Activated CD4-positive, alpha-beta T cell treated with anti-CD3 and anti-CD28 coated beads, Interleukin-2, amount 10 ng/mL, durations not matched to agents 7 days and 5 days (primary cell): ENCODE measurements around the gene CIB1. TPM values are rescaled to one million over a fixed set of nuclear protein-coding genes. Genes with fewer than 3 reads are reported as not detected.

Experiments
- CTCF ChIA-PET: fragments of 350-600 bp; sonication (Branson Sonifier 250); formaldehyde crosslinking; loops from one replicate; lab custom pipeline; 2021; ENCODE audit warnings: antibody characterized with exemption; lab: Charles Lee
- POLR2A ChIA-PET: fragments of 350-600 bp; sonication (Branson Sonifier 250); formaldehyde crosslinking; loops from one replicate; lab custom pipeline; 2021; ENCODE audit warnings: antibody characterized with exemption; lab: Charles Lee
- DNase-seq: peaks from one replicate; pipeline ENCODE4 v3.0.0-alpha.2; 2020
- H3K27ac Mint-ChIP-seq: one replicate; pipeline ENCODE4 v1.8.0; 2021; ENCODE audit warnings: mild to moderate bottlenecking, moderate library complexity, mixed read lengths
- H3K27me3 Mint-ChIP-seq: one replicate; pipeline ENCODE4 v1.8.0; 2021; ENCODE audit warnings: mixed read lengths
- H3K36me3 Mint-ChIP-seq: one replicate; pipeline ENCODE4 v1.8.0; 2021; ENCODE audit warnings: low read depth, mixed read lengths
- H3K4me1 Mint-ChIP-seq: one replicate; pipeline ENCODE4 v1.8.0; 2021; ENCODE audit warnings: mixed read lengths
- H3K4me3 Mint-ChIP-seq: one replicate; pipeline ENCODE4 v1.8.0; 2021; ENCODE audit warnings: mild to moderate bottlenecking, moderate library complexity, mixed read lengths
- H3K9me3 Mint-ChIP-seq: one replicate; pipeline ENCODE4 v1.8.0; 2021; ENCODE audit warnings: mixed read lengths
- total RNA-seq, 2 experiments: library from RNA; stranded (reverse); gene quantifications; one replicate each; pipeline ENCODE4 v1.2.3, GENCODE V29; 2021

CIB1 gene
- total RNA-seq, 2 experiments from 2014 or later = 75.4 to 83.5 TPM

DNA sequence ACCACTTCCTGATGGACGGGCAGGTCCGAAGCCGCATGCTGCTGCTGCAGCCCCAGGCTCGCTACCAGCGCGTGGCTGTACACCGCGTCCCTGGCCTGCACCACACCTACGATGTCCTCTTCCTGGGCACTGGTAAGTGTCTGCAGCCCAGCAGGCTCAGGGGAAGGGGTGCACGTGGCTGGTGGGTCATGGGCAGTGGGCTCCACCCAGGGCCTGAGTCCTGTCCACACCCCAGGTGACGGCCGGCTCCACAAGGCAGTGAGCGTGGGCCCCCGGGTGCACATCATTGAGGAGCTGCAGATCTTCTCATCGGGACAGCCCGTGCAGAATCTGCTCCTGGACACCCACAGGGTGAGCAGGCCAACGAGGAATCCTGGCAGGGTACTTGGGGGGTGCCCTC, 8.7 kb downstream of the CIB1 start:
- peaks cover 12% of the 10 kb centered on the region for H3K4me1 Mint-ChIP-seq
- H3K36me3 Mint-ChIP-seq = peaks cover 23% of the 10 kb centered on the region
- no peak for DNase-seq
- H3K4me3 Mint-ChIP-seq = no peak overlapping the region
- H3K27me3 Mint-ChIP-seq = no peaks in the 10 kb centered on the region
- no peaks in the 10 kb centered on the region for H3K9me3 Mint-ChIP-seq
- ChIA-PET POLR2A (no interaction called here), CTCF (no interaction called here)
- H3K27ac Mint-ChIP-seq = no peak overlapping the region

DNA sequence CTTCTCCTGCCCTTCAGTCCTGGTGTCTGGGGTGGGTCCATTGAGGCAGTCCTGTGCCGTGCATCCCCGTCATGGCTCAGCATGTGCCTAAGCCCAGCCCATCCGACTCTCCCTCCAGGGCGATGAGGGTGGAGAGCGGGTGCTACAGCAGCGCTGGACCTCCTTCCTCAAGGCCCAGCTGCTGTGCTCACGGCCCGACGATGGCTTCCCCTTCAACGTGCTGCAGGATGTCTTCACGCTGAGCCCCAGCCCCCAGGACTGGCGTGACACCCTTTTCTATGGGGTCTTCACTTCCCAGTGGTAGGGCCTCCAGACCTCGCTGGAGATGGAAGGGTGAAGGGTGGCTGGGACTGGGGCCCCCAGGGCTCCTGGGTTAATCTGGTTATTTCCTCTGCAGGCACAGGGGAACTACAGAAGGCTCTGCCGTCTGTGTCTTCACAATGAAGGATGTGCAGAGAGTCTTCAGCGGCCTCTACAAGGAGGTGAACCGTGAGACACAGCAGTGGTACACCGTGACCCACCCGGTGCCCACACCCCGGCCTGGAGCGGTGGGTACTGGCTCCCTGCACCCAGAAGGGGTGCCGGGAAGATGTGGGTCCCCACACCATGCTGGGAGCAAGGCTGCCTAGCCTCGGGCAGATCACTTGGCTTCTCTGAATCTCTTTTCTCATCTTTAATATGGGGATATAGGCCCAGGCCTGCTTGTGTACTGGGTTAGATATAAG, 10.1 kb downstream of the CIB1 start:
- H3K27ac Mint-ChIP-seq = no peak overlapping the region
- no peaks in the 10 kb centered on the region for H3K9me3 Mint-ChIP-seq
- DNase-seq = no peak
- H3K36me3 Mint-ChIP-seq = peaks cover 11% of the 10 kb centered on the region
- ChIA-PET POLR2A (no interaction called here), CTCF (no interaction called here)
- H3K4me3 Mint-ChIP-seq = no peak overlapping the region
- no peaks in the 10 kb centered on the region for H3K27me3 Mint-ChIP-seq
- peaks cover 10% of the 10 kb centered on the region for H3K4me1 Mint-ChIP-seq

DNA sequence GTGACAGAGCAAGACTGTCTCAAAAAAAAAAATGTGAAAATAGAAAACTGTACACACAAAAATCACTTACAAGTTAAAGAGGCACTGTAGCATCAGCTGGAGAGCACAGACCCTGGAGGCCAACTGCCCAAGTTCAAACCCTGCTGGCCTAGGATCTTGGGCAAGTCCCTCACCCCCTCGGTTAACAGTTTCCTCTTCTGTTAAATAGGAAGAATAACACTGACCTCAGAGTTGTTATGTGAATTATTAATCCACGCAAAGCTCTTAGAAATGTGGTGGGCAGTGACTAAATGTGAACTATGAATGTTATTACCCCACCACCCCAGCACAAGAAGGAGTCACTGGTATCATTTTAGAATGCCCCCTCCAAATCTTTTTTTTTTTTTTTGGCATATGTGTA, 11.2 kb downstream of the CIB1 start:
- no peaks in the 10 kb centered on the region for H3K9me3 Mint-ChIP-seq
- peaks cover 11% of the 10 kb centered on the region for H3K4me1 Mint-ChIP-seq
- DNase-seq = no peak
- no peak overlapping the region for H3K4me3 Mint-ChIP-seq
- peaks cover 10% of the 10 kb centered on the region for H3K36me3 Mint-ChIP-seq
- CTCF ChIA-PET = interaction anchor here (0.6 to 2.7 kb wide), 4 partner anchors 9 to 159 kb away, joined by 3 to 13 read pairs (median 5); no protein-coding TSS in a partner anchor
- H3K27ac Mint-ChIP-seq = no peak overlapping the region
- POLR2A ChIA-PET = interaction anchor here (0.7 kb wide), 1 partner anchor 76 kb away, joined by 6 read pairs; no protein-coding TSS in a partner anchor
- H3K27me3 Mint-ChIP-seq = no peaks in the 10 kb centered on the region

DNA sequence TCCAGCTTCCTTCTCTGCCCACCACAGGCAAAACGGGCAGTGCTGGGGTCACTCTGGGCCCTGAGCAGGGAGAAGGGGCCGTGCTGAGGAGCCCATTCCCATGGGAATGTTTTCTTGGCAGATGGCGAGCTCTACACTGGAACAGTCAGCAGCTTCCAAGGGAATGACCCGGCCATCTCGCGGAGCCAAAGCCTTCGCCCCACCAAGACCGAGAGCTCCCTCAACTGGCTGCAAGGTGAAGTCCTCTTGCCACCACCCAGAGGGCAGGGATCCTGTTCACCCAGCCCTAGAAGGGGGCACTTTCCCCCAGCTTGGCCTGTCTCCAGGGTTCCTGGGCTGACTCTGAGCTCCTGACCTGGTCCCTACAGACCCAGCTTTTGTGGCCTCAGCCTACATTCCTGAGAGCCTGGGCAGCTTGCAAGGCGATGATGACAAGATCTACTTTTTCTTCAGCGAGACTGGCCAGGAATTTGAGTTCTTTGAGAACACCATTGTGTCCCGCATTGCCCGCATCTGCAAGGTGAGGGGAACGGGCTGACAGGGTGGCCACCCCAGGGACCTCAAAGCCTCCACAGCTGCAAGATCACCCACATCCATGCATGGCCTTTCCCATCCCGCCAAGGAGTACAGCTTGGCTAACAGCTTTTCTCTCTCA, 12.4 kb downstream of the CIB1 start:
- Mint-ChIP-seq H3K4me3 (no peak overlapping the region), H3K4me1 (peaks cover 14% of the 10 kb centered on the region), H3K9me3 (no peaks in the 10 kb centered on the region), H3K27me3 (no peaks in the 10 kb centered on the region), H3K36me3 (peaks cover 10% of the 10 kb centered on the region), H3K27ac (no peak overlapping the region)
- DNase-seq = peak; percentile 37
- POLR2A ChIA-PET = no interaction called here
- CTCF ChIA-PET = interaction anchor here (0.6 to 2.7 kb wide), 14 partner anchors 9 to 709 kb away, joined by 3 to 13 read pairs (median 5); partner anchors contain the start of genes SEMA4B and TTLL13

DNA sequence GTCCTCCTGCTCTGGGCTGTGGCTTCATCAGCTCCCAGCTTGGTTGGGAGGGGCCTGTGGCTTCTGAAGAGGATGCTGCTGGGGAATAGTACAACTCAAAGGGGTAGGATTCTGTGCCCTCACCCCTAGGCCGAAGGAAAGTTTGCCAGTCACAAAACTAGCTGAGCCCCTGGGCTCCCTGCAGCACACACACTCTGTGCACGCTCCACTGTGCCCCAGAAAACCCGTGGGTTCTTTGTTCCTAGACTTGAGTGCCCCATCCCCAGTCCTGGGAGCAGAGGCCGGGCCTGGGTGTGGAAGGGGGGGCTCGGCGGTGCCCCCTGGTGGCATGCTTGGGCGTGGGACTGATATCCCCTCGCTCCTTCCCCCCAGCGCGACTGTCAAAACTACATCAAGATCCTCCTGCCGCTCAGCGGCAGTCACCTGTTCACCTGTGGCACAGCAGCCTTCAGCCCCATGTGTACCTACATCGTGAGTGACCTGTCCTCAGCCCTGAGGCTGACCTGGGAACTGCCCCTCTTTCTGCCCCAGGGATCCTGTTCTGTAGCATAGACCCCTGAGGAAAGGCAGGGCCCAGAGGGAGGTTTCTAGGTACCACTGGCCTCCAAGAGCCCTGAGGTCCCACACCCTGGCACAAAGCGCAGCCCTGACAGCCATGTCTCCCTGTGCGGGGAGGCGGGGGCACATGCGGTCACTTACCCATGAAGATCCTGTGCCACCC, 14.2 kb downstream of the CIB1 start:
- peak; percentile 52 for DNase-seq
- Mint-ChIP-seq H3K27ac (no peak overlapping the region), H3K36me3 (peaks cover 6% of the 10 kb centered on the region), H3K27me3 (no peaks in the 10 kb centered on the region), H3K4me1 (peaks cover 20% of the 10 kb centered on the region), H3K9me3 (no peaks in the 10 kb centered on the region), H3K4me3 (no peak overlapping the region)
- POLR2A ChIA-PET = no interaction called here
- CTCF ChIA-PET = interaction anchor here (0.8 to 2.7 kb wide), 7 partner anchors 11 to 77 kb away, joined by 3 to 13 read pairs (median 4); partner anchors contain the start of genes CIB1 and GDPGP1

DNA sequence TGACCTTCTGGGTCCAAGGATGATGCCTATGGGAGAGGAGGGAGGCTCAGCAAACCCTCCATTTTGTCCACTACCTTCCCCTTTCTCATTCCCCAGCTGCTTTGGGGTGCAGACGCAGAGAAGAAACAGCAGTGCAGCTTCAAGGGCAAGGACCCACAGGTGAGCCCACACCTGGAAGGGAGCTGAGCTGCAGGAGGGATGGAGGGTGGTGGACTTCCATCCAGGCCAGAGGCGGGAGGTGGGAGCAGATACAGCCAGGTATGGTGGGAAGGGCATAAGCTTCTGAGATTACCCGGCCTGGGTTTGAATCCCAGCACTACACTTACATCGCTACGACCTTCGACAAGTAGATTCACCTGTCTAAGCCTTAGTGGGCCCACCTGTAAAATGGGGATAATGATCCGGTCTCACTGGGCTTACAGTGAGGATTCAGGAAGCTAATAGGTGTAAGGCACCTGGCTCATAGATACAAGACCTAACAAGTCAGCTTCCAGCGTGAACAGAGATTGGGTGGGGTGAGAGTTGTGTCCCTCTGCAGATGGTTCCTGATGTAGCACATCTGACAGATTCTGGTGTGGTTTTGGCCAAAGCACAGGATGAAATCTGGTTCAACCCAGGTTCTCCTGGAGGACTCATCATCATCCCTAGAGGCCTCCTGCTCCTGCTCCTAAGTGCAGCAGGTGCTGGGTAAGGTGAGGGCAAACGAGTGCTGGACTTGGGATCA, 15.9 kb downstream of the CIB1 start:
- POLR2A ChIA-PET = no interaction called here
- H3K4me1 Mint-ChIP-seq = peaks cover 23% of the 10 kb centered on the region
- no peak overlapping the region for H3K27ac Mint-ChIP-seq
- CTCF ChIA-PET = interaction anchor here (1.4 to 2.7 kb wide), 3 partner anchors 13 to 53 kb away, joined by 4 to 10 read pairs (median 8); no protein-coding TSS in a partner anchor
- no peaks in the 10 kb centered on the region for H3K36me3 Mint-ChIP-seq
- no peak for DNase-seq
- H3K4me3 Mint-ChIP-seq = no peak overlapping the region
- H3K9me3 Mint-ChIP-seq = no peaks in the 10 kb centered on the region
- H3K27me3 Mint-ChIP-seq = no peaks in the 10 kb centered on the region

DNA sequence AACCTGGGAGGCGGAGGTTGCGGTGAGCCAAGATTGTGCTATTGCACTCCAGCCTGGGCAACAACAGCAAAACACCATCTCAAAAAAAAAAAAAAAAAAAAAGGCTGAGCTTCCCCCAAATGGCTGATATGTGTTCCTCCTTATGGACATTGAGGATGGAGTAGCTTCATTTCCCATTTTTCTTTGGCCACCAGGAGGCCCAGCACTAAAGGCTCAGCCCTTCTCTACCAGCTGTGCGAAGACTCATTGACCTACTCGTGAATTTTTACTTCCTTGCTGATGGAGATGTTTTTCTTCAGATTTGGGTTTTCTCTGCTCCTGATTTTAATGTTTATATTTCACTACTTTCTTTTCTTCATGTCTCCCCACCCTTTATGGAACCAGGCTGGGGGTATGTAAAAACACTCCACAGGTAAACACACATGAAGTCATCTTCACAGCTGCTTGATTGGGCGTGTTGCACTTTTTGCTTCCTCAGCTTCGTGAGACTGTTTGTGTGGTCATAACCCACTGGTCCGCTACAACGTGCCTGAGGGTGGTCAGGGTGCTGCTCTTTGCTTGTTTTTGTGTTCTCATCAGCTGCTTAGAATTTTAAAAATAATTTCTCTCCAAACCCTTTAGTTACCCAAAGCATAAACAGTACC, 19.1 kb downstream of the CIB1 start:
- no peaks in the 10 kb centered on the region for H3K27me3 Mint-ChIP-seq
- H3K36me3 Mint-ChIP-seq = no peaks in the 10 kb centered on the region
- ChIA-PET CTCF (interaction anchor here (0.6 to 1.9 kb wide), 7 partner anchors 11 to 250 kb away, joined by 3 to 6 read pairs (median 3); no protein-coding TSS in a partner anchor), POLR2A (no interaction called here)
- H3K9me3 Mint-ChIP-seq = no peaks in the 10 kb centered on the region
- DNase-seq = no peak
- H3K4me1 Mint-ChIP-seq = peaks cover 35% of the 10 kb centered on the region
- no peak overlapping the region for H3K27ac Mint-ChIP-seq
- no peak overlapping the region for H3K4me3 Mint-ChIP-seq

DNA sequence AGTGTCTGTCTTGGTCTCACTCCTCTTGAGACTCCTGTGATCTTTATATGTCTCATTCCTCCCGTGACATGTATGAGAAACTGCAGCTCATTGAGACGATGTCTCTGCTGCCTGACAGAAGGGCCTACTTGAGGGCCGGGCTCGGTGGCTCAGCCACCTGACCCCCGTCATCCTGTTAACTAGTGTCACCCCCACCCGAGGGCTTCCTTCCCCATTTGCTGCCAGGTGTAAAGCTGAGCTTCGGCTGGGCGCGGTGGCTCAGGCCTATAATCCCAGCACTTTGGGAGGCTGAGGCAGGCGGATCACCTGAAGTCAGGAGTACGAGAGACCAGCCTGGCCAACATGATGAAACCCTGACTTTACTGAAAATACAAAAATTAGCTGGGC, 19.9 kb downstream of the CIB1 start:
- peaks cover 36% of the 10 kb centered on the region for H3K4me1 Mint-ChIP-seq
- H3K36me3 Mint-ChIP-seq = no peaks in the 10 kb centered on the region
- POLR2A ChIA-PET = no interaction called here
- no peak for DNase-seq
- H3K9me3 Mint-ChIP-seq = no peaks in the 10 kb centered on the region
- CTCF ChIA-PET = interaction anchor here (0.7 to 1.0 kb wide), 4 partner anchors 9 to 249 kb away, joined by 3 read pairs; no protein-coding TSS in a partner anchor
- no peak overlapping the region for H3K27ac Mint-ChIP-seq
- H3K4me3 Mint-ChIP-seq = no peak overlapping the region
- H3K27me3 Mint-ChIP-seq = no peaks in the 10 kb centered on the region

DNA sequence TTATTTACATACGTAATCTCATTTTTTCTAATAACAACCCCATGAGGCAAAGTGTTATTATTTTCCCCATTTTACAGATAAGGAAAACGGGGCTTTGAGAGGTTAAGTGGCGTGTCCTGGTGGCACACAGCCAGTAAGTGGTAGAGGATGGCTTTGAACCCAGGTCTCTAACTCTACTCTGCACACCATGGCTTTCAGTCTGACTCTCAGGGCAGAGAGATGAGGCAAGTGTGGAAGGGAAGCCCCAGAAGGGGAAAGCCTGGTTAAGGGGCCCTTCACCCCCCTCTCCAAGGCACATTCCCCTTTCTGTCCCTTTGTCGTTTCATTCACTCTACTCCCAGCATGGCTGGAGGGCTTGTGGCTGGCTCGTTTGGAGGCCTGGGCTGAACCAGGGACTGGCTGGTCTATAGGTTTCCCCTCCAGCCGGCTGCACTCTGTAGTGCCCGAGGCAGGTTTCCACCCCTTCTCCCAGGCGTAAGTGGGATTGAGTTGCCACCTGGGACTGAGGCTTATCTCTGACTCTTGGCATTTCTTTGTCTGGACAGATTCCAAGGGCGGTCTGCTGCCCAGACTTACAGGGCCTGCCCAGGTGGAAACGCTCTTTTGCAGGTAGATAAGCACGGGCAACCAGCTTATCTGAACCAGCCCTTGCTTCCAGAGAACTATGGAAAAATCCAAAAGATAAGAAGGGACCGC, 20.5 kb downstream of the CIB1 start:
- Mint-ChIP-seq H3K4me1 (peaks cover 34% of the 10 kb centered on the region), H3K27me3 (no peaks in the 10 kb centered on the region), H3K27ac (no peak overlapping the region), H3K4me3 (no peak overlapping the region), H3K36me3 (no peaks in the 10 kb centered on the region), H3K9me3 (no peaks in the 10 kb centered on the region)
- ChIA-PET POLR2A (no interaction called here), CTCF (interaction anchor here (0.7 to 1.0 kb wide), 4 partner anchors 9 to 59 kb away, joined by 3 read pairs; partner anchors contain the start of gene SEMA4B)
- no peak for DNase-seq

DNA sequence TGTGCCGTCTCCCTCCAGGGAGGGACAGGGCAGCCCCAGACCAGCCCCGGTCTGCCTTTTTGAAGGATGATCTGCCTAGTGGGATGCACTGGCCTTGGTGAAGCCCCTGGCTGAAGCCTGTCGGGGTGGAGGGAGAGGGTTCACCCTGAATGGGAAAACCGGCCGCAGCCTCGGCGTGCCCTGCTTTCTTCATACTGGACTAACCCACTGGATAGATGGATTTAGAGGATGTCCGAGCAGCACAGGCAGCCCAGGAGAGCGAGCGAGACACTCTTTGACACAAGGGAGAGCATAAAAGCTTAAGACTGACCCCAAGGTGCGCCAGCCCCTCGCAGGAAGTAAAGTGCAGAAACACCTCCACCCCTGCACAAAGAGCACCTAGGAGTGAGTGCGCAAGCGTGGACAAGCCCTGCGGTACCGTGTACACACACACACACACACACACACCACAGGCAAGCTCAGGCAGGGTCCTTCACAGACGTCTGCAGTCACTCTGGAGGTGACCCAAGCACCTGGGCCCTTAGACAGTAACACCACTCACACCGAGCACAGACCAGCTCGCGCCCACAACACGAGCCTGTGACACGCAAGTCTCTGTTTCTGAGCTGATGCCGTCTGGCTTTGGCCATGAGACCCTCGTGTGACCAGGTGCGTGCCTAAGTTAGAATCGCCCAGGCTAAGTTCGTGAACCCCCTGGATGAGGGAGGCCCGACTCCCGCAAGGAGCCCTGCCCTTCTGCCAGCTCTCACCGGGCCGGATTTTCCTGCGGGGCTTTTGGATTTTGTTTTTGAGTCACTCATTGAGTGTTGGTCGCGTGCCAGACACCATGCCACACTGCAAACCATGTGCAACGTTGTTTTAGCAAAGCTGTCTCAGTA, 21.3 kb downstream of the CIB1 start:
- no peak overlapping the region for H3K27ac Mint-ChIP-seq
- no peak for DNase-seq
- H3K4me3 Mint-ChIP-seq = no peak overlapping the region
- ChIA-PET CTCF (interaction anchor here (0.6 to 1.1 kb wide), 3 partner anchors 9 to 456 kb away, joined by 3 to 5 read pairs (median 3); partner anchors contain the start of gene SEMA4B), POLR2A (no interaction called here)
- H3K9me3 Mint-ChIP-seq = no peaks in the 10 kb centered on the region
- H3K4me1 Mint-ChIP-seq = peaks cover 34% of the 10 kb centered on the region
- no peaks in the 10 kb centered on the region for H3K36me3 Mint-ChIP-seq
- no peaks in the 10 kb centered on the region for H3K27me3 Mint-ChIP-seq
